Activated T-helper 1 cell treated with anti-CD3 and anti-CD28 coated beads, Interleukin-2, amount 50 U/mL, for 16 hours (primary cell): ENCODE measurements around the gene TBATA.

Source experiments
- DNase-seq, 2 donors: peaks; one replicate each; pipeline ENCODE4 v3.0.0-alpha.2; 2020; ENCODE audit warnings: low read depth in 1 of 2, low spot score in 1 of 2

TBATA gene

GRCh38 chr10:70809011-70809611 is 23.9 kb upstream of the TBATA start:
- no peak for DNase-seq

GRCh38 chr10:70807556-70807955 is 22.4 kb upstream of the TBATA start:
- DNase-seq = no peak

- no peak for DNase-seq
Observed at GRCh38 chr10:70806841-70807240, 21.7 kb upstream of the TBATA start.

GRCh38 chr10:70805619-70806215 is 20.5 kb upstream of the TBATA start:
- DNase-seq = no peak

- DNase-seq = no peak
Observed at GRCh38 chr10:70804421-70804808, 19.2 kb upstream of the TBATA start.

- no peak for DNase-seq
Observed at GRCh38 chr10:70803775-70804420, 18.7 kb upstream of the TBATA start.

GRCh38 chr10:70801854-70802253 is 16.7 kb upstream of the TBATA start:
- no peak for DNase-seq

GRCh38 chr10:70799124-70799523 is 13.9 kb upstream of the TBATA start:
- no peak for DNase-seq

- DNase-seq = no peak
Observed at GRCh38 chr10:70797840-70798239, 12.7 kb upstream of the TBATA start.

GRCh38 chr10:70795613-70796012 is 10.4 kb upstream of the TBATA start:
- no peak for DNase-seq

- no peak for DNase-seq
Observed at GRCh38 chr10:70791386-70792039, 6.3 kb upstream of the TBATA start.

- DNase-seq = no peak
Observed at GRCh38 chr10:70786799-70787415, 1.7 kb upstream of the TBATA start.

GRCh38 chr10:70784471-70784870 is 706 bp downstream of the TBATA start:
- no peak for DNase-seq

- DNase-seq = no peak
Observed at GRCh38 chr10:70784016-70784415, 1.2 kb downstream of the TBATA start.

- DNase-seq = no peak
Observed at GRCh38 chr10:70782746-70783680, 2.2 kb downstream of the TBATA start.

GRCh38 chr10:70782086-70782745 is 3.0 kb downstream of the TBATA start:
- no peak for DNase-seq

GRCh38 chr10:70781461-70782051 is 3.6 kb downstream of the TBATA start:
- no peak for DNase-seq

GRCh38 chr10:70780772-70781171 is 4.4 kb downstream of the TBATA start:
- no peak for DNase-seq

GRCh38 chr10:70780370-70780760 is 4.8 kb downstream of the TBATA start:
- no peak for DNase-seq
